IgD-negative memory B cell (primary cell): ENCODE data around the gene CERS6. TPM values are rescaled to one million over a fixed set of nuclear protein-coding genes. Genes with fewer than 3 reads are reported as not detected.
"Not testable (repeated sequence)": the region's sequence is repeated elsewhere in the genome, so short reads cannot be mapped to it uniquely, and the experiment has no call there.

Experiments
- H3K27ac Mint-ChIP-seq, 3 donors: one replicate each; pipeline ENCODE4 v1.8.0; 2020 to 2022; ENCODE audit warnings: mild to moderate bottlenecking in 3 of 3, mixed read lengths in 3 of 3, moderate library complexity in 1 of 3
- H3K27me3 Mint-ChIP-seq: one replicate; pipeline ENCODE4 v1.8.0; 2021; ENCODE audit warnings: mixed read lengths
- H3K36me3 Mint-ChIP-seq: one replicate; pipeline ENCODE4 v1.8.0; 2020; ENCODE audit warnings: mild to moderate bottlenecking, mixed read lengths
- H3K4me1 Mint-ChIP-seq, 3 donors: one replicate each; pipeline ENCODE4 v1.8.0; 2020 to 2022; ENCODE audit warnings: mixed read lengths in 3 of 3, mild to moderate bottlenecking in 1 of 3
- H3K4me3 Mint-ChIP-seq, 4 donors: one replicate each; pipeline ENCODE4 v1.8.0; 2020 to 2022; ENCODE audit warnings: mild to moderate bottlenecking in 4 of 4, mixed read lengths in 4 of 4, moderate library complexity in 3 of 4
- H3K9me3 Mint-ChIP-seq, 3 donors: one replicate each; pipeline ENCODE4 v1.8.0; 2020 to 2021; ENCODE audit warnings: mixed read lengths in 3 of 3, mild to moderate bottlenecking in 1 of 3
- polyA plus RNA-seq: library from polyadenylated mRNA; unstranded; fragments of 300-500 nt; fragmentation: Illumina TruSeq; gene quantifications from one replicate; pipeline ENCODE4 v1.2.3, GENCODE V29; 2021

CERS6 gene
- polyA plus RNA-seq, 1 donor from 2014 or later: 2.7 TPM

GRCh38 chr2:168740360-168740759, 284.3 kb downstream of the CERS6 start:
- no peaks in the 10 kb centered on the region for H3K27me3 Mint-ChIP-seq
- peaks cover 1% of the 10 kb centered on the region for H3K36me3 Mint-ChIP-seq
- no peaks in the 10 kb centered on the region for H3K9me3 Mint-ChIP-seq
- no peak overlapping the region for H3K4me3 Mint-ChIP-seq
- no peaks in the 10 kb centered on the region for H3K4me1 Mint-ChIP-seq
- no peak overlapping the region for H3K27ac Mint-ChIP-seq

- no peak overlapping the region for H3K4me3 Mint-ChIP-seq
- H3K36me3 Mint-ChIP-seq: peaks cover 1% of the 10 kb centered on the region
- H3K27ac Mint-ChIP-seq: no peak overlapping the region
- no peaks in the 10 kb centered on the region for H3K9me3 Mint-ChIP-seq
- no peaks in the 10 kb centered on the region for H3K4me1 Mint-ChIP-seq
- H3K27me3 Mint-ChIP-seq: no peaks in the 10 kb centered on the region
These were observed 284.7 kb downstream of the CERS6 start for GRCh38 chr2:168740788-168741187.

- Mint-ChIP-seq H3K4me3 (no peak overlapping the region), H3K4me1 (no peaks in the 10 kb centered on the region), H3K27me3 (no peaks in the 10 kb centered on the region), H3K27ac (no peak overlapping the region), H3K36me3 (peaks cover 1% of the 10 kb centered on the region), H3K9me3 (no peaks in the 10 kb centered on the region)
These were observed 286.3 kb downstream of the CERS6 start for GRCh38 chr2:168742258-168742932.

GRCh38 chr2:168744844-168745243, 288.8 kb downstream of the CERS6 start:
- H3K36me3 Mint-ChIP-seq: peaks cover 3% of the 10 kb centered on the region
- no peaks in the 10 kb centered on the region for H3K9me3 Mint-ChIP-seq
- H3K4me1 Mint-ChIP-seq: peaks cover 0 to 1% (median 0%) of the 10 kb centered on the region in 3 donors
- no peaks in the 10 kb centered on the region for H3K27me3 Mint-ChIP-seq
- H3K4me3 Mint-ChIP-seq: no peak overlapping the region
- H3K27ac Mint-ChIP-seq: no peak overlapping the region

DNA sequence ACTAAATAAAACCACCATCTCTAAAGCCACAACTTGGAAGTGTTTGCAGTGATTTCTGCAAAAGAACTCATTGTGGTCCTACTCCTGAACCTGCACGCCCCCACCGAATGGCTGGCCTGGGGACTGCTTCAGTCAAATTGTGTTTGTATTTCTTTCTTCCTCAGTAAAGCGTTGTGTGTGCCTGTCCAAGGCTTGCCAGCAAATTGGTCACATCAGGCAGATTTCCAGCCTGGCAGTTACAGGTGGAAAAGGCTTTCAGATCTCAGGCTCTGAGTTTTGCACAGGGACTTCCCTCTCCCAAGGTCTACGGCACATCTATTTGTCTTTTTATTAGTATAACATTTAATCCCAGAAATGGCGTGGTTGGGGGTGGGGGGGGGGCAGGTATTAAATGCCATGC, 292.4 kb downstream of the CERS6 start:
- H3K4me1 Mint-ChIP-seq: peaks cover 0 to 3% (median 0%) of the 10 kb centered on the region in 3 donors
- no peaks in the 10 kb centered on the region for H3K27me3 Mint-ChIP-seq
- H3K27ac Mint-ChIP-seq: peak overlapping the region in 1 of 3 donors; percentile 94
- H3K9me3 Mint-ChIP-seq: no peaks in the 10 kb centered on the region
- H3K36me3 Mint-ChIP-seq: peaks cover 8% of the 10 kb centered on the region
- no peak overlapping the region for H3K4me3 Mint-ChIP-seq

DNA sequence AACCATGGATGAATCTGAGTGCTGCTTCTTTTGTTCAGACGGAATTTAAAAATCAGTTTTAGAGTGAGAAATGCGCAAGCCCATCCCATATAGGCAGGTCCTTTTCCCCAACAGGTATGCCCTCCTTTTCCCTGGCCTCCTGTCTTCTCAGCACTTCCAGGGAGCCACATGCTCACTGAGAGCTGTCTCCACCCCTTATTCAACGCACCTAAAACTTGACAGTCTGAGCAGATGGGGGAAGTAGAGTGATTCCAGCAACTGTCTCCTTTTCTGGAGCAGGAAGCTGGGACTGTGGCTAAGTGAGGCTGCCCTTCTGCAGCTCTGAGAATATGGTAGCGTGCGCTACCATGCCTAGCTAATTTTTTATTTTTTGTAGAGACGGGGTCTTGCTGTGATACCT, 293.2 kb downstream of the CERS6 start:
- Mint-ChIP-seq H3K36me3 (peaks cover 8% of the 10 kb centered on the region), H3K9me3 (no peaks in the 10 kb centered on the region), H3K4me1 (peaks cover 0 to 3% (median 0%) of the 10 kb centered on the region in 3 donors), H3K27ac (no peak overlapping the region), H3K27me3 (no peaks in the 10 kb centered on the region), H3K4me3 (no peak overlapping the region)

DNA sequence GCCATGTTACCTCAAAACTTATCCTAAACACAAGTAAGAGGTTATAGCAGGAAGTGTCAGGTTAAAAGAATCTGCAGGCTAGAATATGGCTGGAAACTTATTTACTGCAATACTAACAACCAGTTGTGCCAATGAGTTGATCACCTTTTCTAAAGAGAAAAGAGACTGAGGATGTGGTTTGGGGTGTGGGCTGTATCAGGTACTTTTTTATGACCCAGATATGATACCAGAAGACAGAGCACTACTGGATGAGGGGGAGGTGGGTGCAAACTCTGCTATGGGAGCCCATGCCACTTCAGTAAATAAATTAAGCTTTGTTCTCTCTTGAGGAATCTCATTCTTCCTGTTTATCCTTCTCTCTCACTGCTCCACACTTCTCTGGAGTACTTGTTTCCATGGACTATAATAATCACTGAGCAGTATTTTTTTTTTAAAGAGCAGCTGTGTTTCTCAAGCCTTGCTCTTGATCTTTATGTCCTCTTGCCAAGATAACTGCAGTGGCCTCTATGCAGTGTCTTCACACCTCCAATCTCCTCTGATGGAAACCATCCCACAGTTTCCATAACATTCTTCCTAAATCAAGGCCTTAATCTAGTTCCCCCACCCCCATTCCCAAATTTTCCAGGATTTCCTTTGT, 295.1 kb downstream of the CERS6 start:
- no peaks in the 10 kb centered on the region for H3K9me3 Mint-ChIP-seq
- no peak overlapping the region for H3K4me3 Mint-ChIP-seq
- H3K36me3 Mint-ChIP-seq: peaks cover 8% of the 10 kb centered on the region
- H3K27me3 Mint-ChIP-seq: no peaks in the 10 kb centered on the region
- peaks cover 0 to 3% (median 0%) of the 10 kb centered on the region in 3 donors for H3K4me1 Mint-ChIP-seq
- H3K27ac Mint-ChIP-seq: no peak overlapping the region

DNA sequence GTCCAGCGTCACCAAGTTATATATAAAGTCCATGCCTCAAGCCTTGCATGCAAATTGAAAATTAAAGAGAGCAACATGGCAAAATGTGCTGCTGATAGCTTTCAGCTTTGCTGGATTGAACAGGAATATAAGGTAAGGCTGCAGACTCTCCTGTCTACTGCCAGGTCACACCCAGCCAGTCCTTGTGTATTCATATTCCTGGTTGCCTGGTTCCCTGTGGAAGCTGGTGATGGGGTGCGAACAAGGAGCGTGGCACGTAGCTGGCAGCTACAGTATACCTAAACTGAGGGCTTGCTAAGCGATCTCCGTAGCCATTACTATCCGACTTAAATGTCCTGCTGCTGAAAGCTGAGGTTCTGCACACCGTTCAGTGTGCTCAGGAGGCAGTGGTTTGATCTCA, 296.3 kb downstream of the CERS6 start:
- H3K4me1 Mint-ChIP-seq: peaks cover 0 to 6% (median 4%) of the 10 kb centered on the region in 3 donors
- peak overlapping the region in 1 of 3 donors; percentile 83 for H3K27ac Mint-ChIP-seq

GRCh38 chr2:168753765-168754329, 297.8 kb downstream of the CERS6 start:
- Mint-ChIP-seq H3K36me3 (peaks cover 6% of the 10 kb centered on the region), H3K9me3 (no peaks in the 10 kb centered on the region), H3K27ac (no peak overlapping the region), H3K27me3 (no peaks in the 10 kb centered on the region), H3K4me3 (no peak overlapping the region), H3K4me1 (peaks cover 0 to 5% (median 4%) of the 10 kb centered on the region in 3 donors)

More for the DNA sequence above, 296.3 kb downstream of the CERS6 start:
- H3K36me3 Mint-ChIP-seq: peaks cover 8% of the 10 kb centered on the region
- H3K4me3 Mint-ChIP-seq: no peak overlapping the region
- H3K9me3 Mint-ChIP-seq: no peaks in the 10 kb centered on the region
- no peaks in the 10 kb centered on the region for H3K27me3 Mint-ChIP-seq

- no peaks in the 10 kb centered on the region for H3K9me3 Mint-ChIP-seq
- H3K4me3 Mint-ChIP-seq: no peak overlapping the region
- H3K36me3 Mint-ChIP-seq: no peaks in the 10 kb centered on the region
- H3K4me1 Mint-ChIP-seq: peaks cover 0 to 4% (median 3%) of the 10 kb centered on the region in 3 donors
- H3K27me3 Mint-ChIP-seq: no peaks in the 10 kb centered on the region
- H3K27ac Mint-ChIP-seq: no peak overlapping the region
These were observed 301.2 kb downstream of the CERS6 start for GRCh38 chr2:168757223-168757622.

GRCh38 chr2:168758970-168759820, 303.1 kb downstream of the CERS6 start:
- Mint-ChIP-seq H3K9me3 (no peaks in the 10 kb centered on the region), H3K4me3 (no peak overlapping the region), H3K36me3 (no peaks in the 10 kb centered on the region), H3K4me1 (peaks cover 0 to 4% (median 3%) of the 10 kb centered on the region in 3 donors), H3K27me3 (no peaks in the 10 kb centered on the region), H3K27ac (no peak overlapping the region)

GRCh38 chr2:168765401-168765800, 309.3 kb downstream of the CERS6 start:
- Mint-ChIP-seq H3K4me3 (no peak overlapping the region), H3K27ac (no peak overlapping the region), H3K9me3 (no peaks in the 10 kb centered on the region), H3K4me1 (no peaks in the 10 kb centered on the region), H3K36me3 (peaks cover 4% of the 10 kb centered on the region), H3K27me3 (no peaks in the 10 kb centered on the region)

DNA sequence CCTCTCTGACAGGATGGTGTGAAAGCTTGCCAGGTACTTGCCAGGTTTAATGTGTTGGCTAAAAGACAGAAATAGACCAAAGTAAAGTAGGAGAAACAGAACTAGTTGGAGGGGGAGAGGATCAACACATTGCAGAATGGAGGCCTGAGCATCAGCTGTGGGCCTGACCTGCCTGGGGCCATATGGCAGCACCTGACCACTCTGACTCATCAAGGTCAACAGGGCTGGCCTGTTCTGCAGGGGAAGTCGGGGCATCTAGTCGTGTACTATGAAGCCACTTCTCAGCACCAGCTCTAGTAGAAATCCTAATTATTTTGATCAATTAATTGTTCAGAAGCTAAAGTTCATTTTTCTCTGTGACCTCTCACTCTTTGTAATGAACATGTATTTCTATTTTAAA, 310.5 kb downstream of the CERS6 start:
- H3K4me3 Mint-ChIP-seq: no peak overlapping the region
- H3K27ac Mint-ChIP-seq: no peak overlapping the region
- H3K27me3 Mint-ChIP-seq: no peaks in the 10 kb centered on the region
- H3K9me3 Mint-ChIP-seq: no peaks in the 10 kb centered on the region
- no peaks in the 10 kb centered on the region for H3K4me1 Mint-ChIP-seq
- peaks cover 4% of the 10 kb centered on the region for H3K36me3 Mint-ChIP-seq

- Mint-ChIP-seq H3K27me3 (no peaks in the 10 kb centered on the region), H3K27ac (peak overlapping the region in 1 of 3 donors; percentile 2)
These were observed 311.2 kb downstream of the CERS6 start for GRCh38 chr2:168767258-168767657.

GRCh38 chr2:168768357-168768756, 312.3 kb downstream of the CERS6 start:
- not testable (repeated sequence) for H3K27ac Mint-ChIP-seq, H3K9me3 Mint-ChIP-seq, H3K27me3 Mint-ChIP-seq, H3K4me3 Mint-ChIP-seq, H3K36me3 Mint-ChIP-seq, H3K4me1 Mint-ChIP-seq

More at GRCh38 chr2:168767258-168767657, 311.2 kb downstream of the CERS6 start:
- Mint-ChIP-seq H3K4me3 (no peak overlapping the region), H3K36me3 (peaks cover 4% of the 10 kb centered on the region), H3K4me1 (no peaks in the 10 kb centered on the region), H3K9me3 (no peaks in the 10 kb centered on the region)
